Measurements from ENCODE around the gene MTFR1L. TPM values are rescaled to one million over a fixed set of nuclear protein-coding genes. Genes with fewer than 3 reads are reported as not detected.
A peak's percentile ranks its signal among the peaks of the same experiment; 100 is the strongest.

MTFR1L gene
- total and polyA plus RNA-seq, 9 of the 15 experiments (the other 6 are each of a cell fraction or from before 2014, with no cell fraction given) = 41.4 to 98.5 (median 53.7) TPM

DNA sequence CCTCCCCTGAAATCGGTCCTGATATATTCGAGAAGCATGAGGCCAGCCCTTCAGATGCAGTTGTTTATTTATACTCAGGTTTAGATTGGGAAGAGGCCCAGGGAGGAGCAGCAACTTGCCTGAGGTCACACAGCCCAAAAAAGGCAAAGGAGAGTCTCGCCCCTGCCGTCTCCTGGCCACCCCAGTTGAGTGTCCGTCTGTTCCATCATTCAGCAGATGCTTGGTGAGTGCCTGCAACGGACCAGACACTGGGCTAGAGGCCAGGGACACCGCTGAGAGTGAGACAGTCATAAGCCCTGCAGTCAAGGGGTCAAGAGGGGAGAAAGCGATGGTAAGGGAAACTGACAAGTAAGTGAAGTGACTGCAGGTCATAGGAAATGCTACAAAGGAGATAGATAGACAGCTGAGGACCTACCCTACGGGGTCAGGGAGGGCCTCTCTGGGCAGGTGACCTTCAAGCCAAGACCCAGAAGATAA is 35.1 kb upstream of the MTFR1L start:
- H3K9me1 ChIP-seq (ENCODE audit: control insufficient read depth, insufficient read depth, low read length) = peaks cover 3% of the 10 kb centered on the region
- in situ Hi-C loops (cut with MboI) (no loop called here), intact Hi-C loops (cut with micrococcal nuclease) (no loop called here)
- H3K4me2 ChIP-seq (ENCODE audit: insufficient read depth, low read length) = peak overlapping the region; percentile 10; the same call in 1 of the 2 replicates
- no peaks in the 10 kb centered on the region for H3K36me3 ChIP-seq (ENCODE audit: control insufficient read depth, insufficient read depth, low read length)
- peak; percentile 88 for FAIRE-seq
- no peaks in the 10 kb centered on the region for H3K9me3 ChIP-seq (replicated peaks; ENCODE audit: control insufficient read depth, insufficient read depth, low read depth, low read length)
- peak in 2 of 4 experiments; percentile 60 to 79 for DNase-seq (ENCODE audit: extremely low read depth in 1 of 4, low spot score in 3 of 4)
- no peak overlapping the region for H3K27ac ChIP-seq (ENCODE audit: extremely low read depth, low read depth, low read length)
- ChIA-PET POLR2A (interaction anchor here (1.6 kb wide), 1 partner anchor 18 kb away, joined by 5 read pairs; no protein-coding TSS in a partner anchor), CTCF (ENCODE audit: low intra/inter-chr PET ratio) (no interaction called here)
- peak overlapping the region in 1 of 2 experiments; percentile 57; a peak in 1 of 4 replicates for H3K9ac ChIP-seq (ENCODE audit: insufficient read depth in 1 of 2, low read depth in 2 of 2, low read length in 2 of 2)
- H3K27me3 ChIP-seq (ENCODE audit: control insufficient read depth in 2 of 2, insufficient read depth in 2 of 2, low read length in 2 of 2) = peaks cover 9 to 22% of the 10 kb centered on the region in 2 experiments
- H2AFZ ChIP-seq (ENCODE audit: low read depth, low read length) = no peak overlapping the region
- H4K20me1 ChIP-seq (replicated peaks; ENCODE audit: control insufficient read depth, insufficient read depth, low read length) = 0 out of 2 replicates have a peak, but pooled peaks cover 5% of the 10 kb centered on the region
- H3K4me3 ChIP-seq = no peak overlapping the region
- H3K4me1 ChIP-seq (replicated peaks in 1 of 2; ENCODE audit: control insufficient read depth in 2 of 2, insufficient read depth in 2 of 2, low read length in 2 of 2) = peaks cover 33 to 40% of the 10 kb centered on the region in 2 experiments
- H3K79me2 ChIP-seq (ENCODE audit: control insufficient read depth, insufficient read depth, low read length) = no peaks in the 10 kb centered on the region
- ATAC-seq = peak; percentile 50
- BruUV-seq (replicated peaks) = no TSS peak
- 16% methylated on average over 9 of the region's 9 CpGs for WGBS (ENCODE audit: insufficient coverage, low coverage, missing lambda C conversion rate)
- TF ChIP-seq EP300 (IDR thresholded peaks at IDR 0.05; ENCODE audit: low read length) (no peak), UBTF (IDR thresholded peaks at IDR 0.05; ENCODE audit: borderline replicate concordance in 1 of 2, low read depth in 2 of 2, low read length in 2 of 2) (peak in 1 of 2 experiments; percentile 84; a peak in 2 of 4 replicates), CBFA2T2 (conservative IDR thresholded peaks at IDR 0.05) (peak; percentile 37; the same call in 1 of the 2 replicates), BCOR (IDR thresholded peaks at IDR 0.05) (peak; percentile 80), CREB3L1 (IDR thresholded peaks at IDR 0.05; ENCODE audit: borderline replicate concordance, low read depth) (no peak), ZNF644 (tag; IDR thresholded peaks at IDR 0.05; ENCODE audit: low read depth) (no peak), ZFX (CRISPR knock-in tag; IDR thresholded peaks at IDR 0.05) (0 out of 2 replicates have a peak, but pooled peaks have one; percentile 11), CBFA2T3 (IDR thresholded peaks at IDR 0.05) (peak; percentile 70), CTBP1 (IDR thresholded peaks at IDR 0.05; ENCODE audit: borderline replicate concordance) (peak; percentile 68; the same call in 1 of the 2 replicates), SMARCA4 (IDR thresholded peaks at IDR 0.05) (peak; percentile 35; the same call in 1 of the 2 replicates), RNF2 (IDR thresholded peaks at IDR 0.05) (0 out of 2 replicates have a peak, but pooled peaks have one; percentile 32), NFIC (IDR thresholded peaks at IDR 0.05) (peak; percentile 81), ZNF232 (CRISPR knock-in tag; IDR thresholded peaks at IDR 0.05) (no peak), NR2C1 (IDR thresholded peaks at IDR 0.05) (0 out of 2 replicates have a peak, but pooled peaks have one; percentile 27), NR2C1 (tag; IDR thresholded peaks at IDR 0.05) (0 out of 2 replicates have a peak, but pooled peaks have one; percentile 44), PRMT5 (CRISPR knock-in tag; IDR thresholded peaks at IDR 0.05) (no peak), NFYB (IDR thresholded peaks at IDR 0.05; ENCODE audit: extremely low read depth, insufficient read length) (no peak), EHMT2 (IDR thresholded peaks at IDR 0.05) (0 out of 2 replicates have a peak, but pooled peaks have one; percentile 54)
- TF ChIP-seq, protein P1, sequence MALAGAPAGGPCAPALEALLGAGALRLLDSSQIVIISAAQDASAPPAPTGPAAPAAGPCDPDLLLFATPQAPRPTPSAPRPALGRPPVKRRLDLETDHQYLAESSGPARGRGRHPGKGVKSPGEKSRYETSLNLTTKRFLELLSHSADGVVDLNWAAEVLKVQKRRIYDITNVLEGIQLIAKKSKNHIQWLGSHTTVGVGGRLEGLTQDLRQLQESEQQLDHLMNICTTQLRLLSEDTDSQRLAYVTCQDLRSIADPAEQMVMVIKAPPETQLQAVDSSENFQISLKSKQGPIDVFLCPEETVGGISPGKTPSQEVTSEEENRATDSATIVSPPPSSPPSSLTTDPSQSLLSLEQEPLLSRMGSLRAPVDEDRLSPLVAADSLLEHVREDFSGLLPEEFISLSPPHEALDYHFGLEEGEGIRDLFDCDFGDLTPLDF (CRISPR knock-in tag; IDR thresholded peaks at IDR 0.05) = no peak
